Uterus (tissue), 2 donors: ENCODE data around the gene RAPGEF5.

ENCODE experiments used
- CTCF ChIP-seq, 4 experiments: fragments of 200-600 bp in 2 of 4; fragments of 450-650 bp in 2 of 4; sonication (generic) in 2 of 4; IDR thresholded peaks; one replicate each; pipeline ENCODE4 v1.5.1; 2016 to 2019; ENCODE audit warnings: antibody characterized with exemption in 4 of 4, mild to moderate bottlenecking in 2 of 4, moderate library complexity in 1 of 4
- POLR2A ChIP-seq, 2 donors: fragments of 450-650 bp; IDR thresholded peaks; one replicate each; pipeline ENCODE4 v1.6.1; 2016; ENCODE audit warnings: antibody characterized with exemption in 2 of 2, mild to moderate bottlenecking in 1 of 2, moderate library complexity in 1 of 2

- TF ChIP-seq CTCF (IDR thresholded peaks at IDR 0.05): no peak
- no peak for TF ChIP-seq POLR2A (IDR thresholded peaks at IDR 0.05)
Observed at GRCh38 chr7:22157552-22157951, 199.4 kb downstream of the RAPGEF5 start.
